Measurements from ENCODE around the gene TRIM65. TPM values are rescaled to one million over a fixed set of nuclear protein-coding genes. Genes with fewer than 3 reads are reported as not detected.

The TRIM65 gene
- total and polyA plus RNA-seq, 2 of the 13 experiments (the other 11 are each of a cell fraction or from before 2014, with no cell fraction given) = 10.3 to 22.4 TPM

- TF ChIP-seq ZNF232 (CRISPR knock-in tag; IDR thresholded peaks at IDR 0.05; ENCODE audit: borderline replicate concordance) (no peak), NBN (conservative IDR thresholded peaks at IDR 0.05) (no peak), PATZ1 (CRISPR knock-in tag; IDR thresholded peaks at IDR 0.05) (no peak), NKX3-1 (CRISPR knock-in tag; IDR thresholded peaks at IDR 0.05) (no peak), GATAD2A (CRISPR knock-in tag; IDR thresholded peaks at IDR 0.05) (0 out of 2 replicates have a peak, but pooled peaks have one; percentile 11), LCORL (IDR thresholded peaks at IDR 0.05) (no peak), LCORL (CRISPR knock-in tag; IDR thresholded peaks at IDR 0.05) (no peak), ZEB1 (IDR thresholded peaks at IDR 0.05; ENCODE audit: insufficient replicate concordance, low read depth) (no peak), HOXD1 (CRISPR knock-in tag; IDR thresholded peaks at IDR 0.05) (no peak), XBP1 (CRISPR knock-in tag; IDR thresholded peaks at IDR 0.05) (no peak), ZNF496 (CRISPR knock-in tag; IDR thresholded peaks at IDR 0.05; ENCODE audit: insufficient replicate concordance) (no peak), ZNF121 (CRISPR knock-in tag; IDR thresholded peaks at IDR 0.05) (peak; percentile 98), CENPX (CRISPR knock-in tag; IDR thresholded peaks at IDR 0.05) (no peak), ZNF83 (CRISPR knock-in tag; IDR thresholded peaks at IDR 0.05; ENCODE audit: borderline replicate concordance) (no peak), MAX (IDR thresholded peaks at IDR 0.05) (peak; percentile 32; the same call in 1 of the 2 replicates), AGO2 (optimal IDR thresholded peaks at IDR 0.05; ENCODE audit: low read depth, low read length) (no peak), KDM3A (CRISPR knock-in tag; IDR thresholded peaks at IDR 0.05; ENCODE audit: low read depth) (no peak), CBX2 (IDR thresholded peaks at IDR 0.05; ENCODE audit: low read depth, low read length) (no peak), CBX2 (CRISPR knock-in tag; IDR thresholded peaks at IDR 0.05; ENCODE audit: low read depth) (no peak), BORCS8-MEF2B (CRISPR knock-in tag; IDR thresholded peaks at IDR 0.05) (no peak)
- TF ChIP-seq, protein P1, sequence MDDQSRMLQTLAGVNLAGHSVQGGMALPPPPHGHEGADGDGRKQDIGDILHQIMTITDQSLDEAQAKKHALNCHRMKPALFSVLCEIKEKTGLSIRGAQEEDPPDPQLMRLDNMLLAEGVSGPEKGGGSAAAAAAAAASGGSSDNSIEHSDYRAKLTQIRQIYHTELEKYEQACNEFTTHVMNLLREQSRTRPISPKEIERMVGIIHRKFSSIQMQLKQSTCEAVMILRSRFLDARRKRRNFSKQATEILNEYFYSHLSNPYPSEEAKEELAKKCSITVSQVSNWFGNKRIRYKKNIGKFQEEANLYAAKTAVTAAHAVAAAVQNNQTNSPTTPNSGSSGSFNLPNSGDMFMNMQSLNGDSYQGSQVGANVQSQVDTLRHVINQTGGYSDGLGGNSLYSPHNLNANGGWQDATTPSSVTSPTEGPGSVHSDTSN (CRISPR knock-in tag; IDR thresholded peaks at IDR 0.05; ENCODE audit: borderline replicate concordance) = no peak
- TF ChIP-seq, protein P2, sequence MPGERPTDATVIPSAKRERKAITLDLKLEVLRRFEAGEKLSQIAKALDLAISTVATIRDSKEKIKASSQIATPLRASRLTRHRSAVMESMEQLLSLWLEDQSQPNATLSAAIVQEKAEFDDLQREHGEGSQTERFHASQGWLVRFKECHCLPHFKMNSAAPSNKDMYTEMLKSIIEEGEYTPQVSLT (CRISPR knock-in tag; IDR thresholded peaks at IDR 0.05; ENCODE audit: borderline replicate concordance, low read depth) = no peak
- TF ChIP-seq, protein P3, sequence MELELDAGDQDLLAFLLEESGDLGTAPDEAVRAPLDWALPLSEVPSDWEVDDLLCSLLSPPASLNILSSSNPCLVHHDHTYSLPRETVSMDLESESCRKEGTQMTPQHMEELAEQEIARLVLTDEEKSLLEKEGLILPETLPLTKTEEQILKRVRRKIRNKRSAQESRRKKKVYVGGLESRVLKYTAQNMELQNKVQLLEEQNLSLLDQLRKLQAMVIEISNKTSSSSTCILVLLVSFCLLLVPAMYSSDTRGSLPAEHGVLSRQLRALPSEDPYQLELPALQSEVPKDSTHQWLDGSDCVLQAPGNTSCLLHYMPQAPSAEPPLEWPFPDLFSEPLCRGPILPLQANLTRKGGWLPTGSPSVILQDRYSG (CRISPR knock-in tag; IDR thresholded peaks at IDR 0.05) = no peak
- TF ChIP-seq, protein P4, sequence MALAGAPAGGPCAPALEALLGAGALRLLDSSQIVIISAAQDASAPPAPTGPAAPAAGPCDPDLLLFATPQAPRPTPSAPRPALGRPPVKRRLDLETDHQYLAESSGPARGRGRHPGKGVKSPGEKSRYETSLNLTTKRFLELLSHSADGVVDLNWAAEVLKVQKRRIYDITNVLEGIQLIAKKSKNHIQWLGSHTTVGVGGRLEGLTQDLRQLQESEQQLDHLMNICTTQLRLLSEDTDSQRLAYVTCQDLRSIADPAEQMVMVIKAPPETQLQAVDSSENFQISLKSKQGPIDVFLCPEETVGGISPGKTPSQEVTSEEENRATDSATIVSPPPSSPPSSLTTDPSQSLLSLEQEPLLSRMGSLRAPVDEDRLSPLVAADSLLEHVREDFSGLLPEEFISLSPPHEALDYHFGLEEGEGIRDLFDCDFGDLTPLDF (CRISPR knock-in tag; IDR thresholded peaks at IDR 0.05) = no peak
- TF ChIP-seq, protein P5, sequence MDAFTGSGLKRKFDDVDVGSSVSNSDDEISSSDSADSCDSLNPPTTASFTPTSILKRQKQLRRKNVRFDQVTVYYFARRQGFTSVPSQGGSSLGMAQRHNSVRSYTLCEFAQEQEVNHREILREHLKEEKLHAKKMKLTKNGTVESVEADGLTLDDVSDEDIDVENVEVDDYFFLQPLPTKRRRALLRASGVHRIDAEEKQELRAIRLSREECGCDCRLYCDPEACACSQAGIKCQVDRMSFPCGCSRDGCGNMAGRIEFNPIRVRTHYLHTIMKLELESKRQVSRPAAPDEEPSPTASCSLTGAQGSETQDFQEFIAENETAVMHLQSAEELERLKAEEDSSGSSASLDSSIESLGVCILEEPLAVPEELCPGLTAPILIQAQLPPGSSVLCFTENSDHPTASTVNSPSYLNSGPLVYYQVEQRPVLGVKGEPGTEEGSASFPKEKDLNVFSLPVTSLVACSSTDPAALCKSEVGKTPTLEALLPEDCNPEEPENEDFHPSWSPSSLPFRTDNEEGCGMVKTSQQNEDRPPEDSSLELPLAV (CRISPR knock-in tag; conservative IDR thresholded peaks at IDR 0.05; ENCODE audit: low read depth) = no peak
These were observed 18.0 kb upstream of the TRIM65 start (continued) for GRCh38 chr17:75914643-75915267.

Measured in HepG2 (cell line).